HFF-Myc (cell line): ENCODE data around the gene DIP2C.
"Not testable (repeated sequence)": the region's sequence is repeated elsewhere in the genome, so short reads cannot be mapped to it uniquely, and the experiment has no call there.

Experiments used
- DNase-seq: peaks from one replicate; pipeline ENCODE4 v3.0.0-alpha.2; 2011; ENCODE audit warnings: low read depth; ENCODE audit errors: extremely low read depth
- H3K4me3 ChIP-seq: replicated peaks from 2 replicates; pipeline ENCODE4 v1.5.1; 2011; ENCODE audit warnings: low read depth, mild to moderate bottlenecking, control low read depth, low read length
- CTCF ChIP-seq: IDR thresholded peaks from 2 replicates; pipeline ENCODE4 v1.5.1; 2012; ENCODE audit warnings: mild to moderate bottlenecking, low read depth, low read length, control low read depth; ENCODE audit errors: missing control alignments

Gene DIP2C

GRCh38 chr10:481628-482027 is 207.8 kb downstream of the DIP2C start:
- no peak for DNase-seq
- H3K4me3 ChIP-seq, result no peak overlapping the region
- TF ChIP-seq CTCF, result no peak

- H3K4me3 ChIP-seq, result no peak overlapping the region
- TF ChIP-seq CTCF, result no peak
- DNase-seq, result no peak
Measured at GRCh38 chr10:480928-481552, 208.4 kb downstream of the DIP2C start.

GRCh38 chr10:480498-480927 is 209.0 kb downstream of the DIP2C start:
- TF ChIP-seq CTCF, result no peak
- DNase-seq, result no peak
- no peak overlapping the region for H3K4me3 ChIP-seq

GRCh38 chr10:479706-480497 is 209.6 kb downstream of the DIP2C start:
- H3K4me3 ChIP-seq, DNase-seq: not testable (repeated sequence)

- DNase-seq, result no peak
- no peak for TF ChIP-seq CTCF
- no peak overlapping the region for H3K4me3 ChIP-seq
Measured at GRCh38 chr10:478471-479245, 210.8 kb downstream of the DIP2C start.

GRCh38 chr10:477620-478019 is 211.8 kb downstream of the DIP2C start:
- H3K4me3 ChIP-seq, result no peak overlapping the region
- no peak for DNase-seq
- TF ChIP-seq CTCF, result no peak

- TF ChIP-seq CTCF, result no peak
- H3K4me3 ChIP-seq, result no peak overlapping the region
- DNase-seq, result no peak
Measured at GRCh38 chr10:476455-476780, 213.1 kb downstream of the DIP2C start.
